Stimulated activated CD8-positive, alpha-beta memory T cell treated with anti-CD3 and anti-CD28 coated beads, Interleukin-12 subunit alpha, Interleukin-12 subunit beta, amount 100 ng/mL, for 1 hour (primary cell): ENCODE data around the gene SRXN1.
"Not testable (repeated sequence)": the region's sequence is repeated elsewhere in the genome, so short reads cannot be mapped to it uniquely, and the experiment has no call there.

ENCODE experiments used
- DNase-seq: peaks from one replicate; pipeline ENCODE4 v3.0.0-alpha.2; 2020; ENCODE audit warnings: low read depth

The SRXN1 gene

DNA sequence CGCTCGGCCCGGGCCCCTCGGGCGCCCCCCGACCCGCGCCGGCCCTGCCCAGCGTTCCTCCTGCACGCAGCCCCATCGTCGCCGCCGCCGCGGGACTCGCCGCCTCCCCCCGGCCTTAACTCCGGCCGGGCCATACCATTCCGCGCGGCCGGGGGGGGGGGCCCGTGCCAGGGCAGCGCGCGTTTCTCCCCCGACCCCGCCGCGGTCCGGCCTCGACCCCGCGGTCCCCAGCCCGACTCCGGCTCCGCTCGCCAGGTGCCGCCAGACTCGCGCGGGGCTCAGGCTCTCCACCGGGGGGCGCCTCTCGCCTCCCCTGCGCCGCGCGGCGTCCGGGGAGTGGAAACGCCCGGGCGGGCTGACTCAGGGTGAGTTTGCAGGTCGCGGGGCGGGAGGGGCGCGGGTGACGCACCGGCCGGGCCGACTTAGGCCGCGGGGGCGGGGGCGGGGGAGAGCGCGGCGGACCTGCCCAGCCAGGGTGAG lies at the start of gene SRXN1:
Gene SRXN1 (minus strand): TSS at position 91 of the 480 bp plus-strand sequence. CDS start 15 bp downstream, at position 76.
- peak; percentile 68 for DNase-seq

DNA sequence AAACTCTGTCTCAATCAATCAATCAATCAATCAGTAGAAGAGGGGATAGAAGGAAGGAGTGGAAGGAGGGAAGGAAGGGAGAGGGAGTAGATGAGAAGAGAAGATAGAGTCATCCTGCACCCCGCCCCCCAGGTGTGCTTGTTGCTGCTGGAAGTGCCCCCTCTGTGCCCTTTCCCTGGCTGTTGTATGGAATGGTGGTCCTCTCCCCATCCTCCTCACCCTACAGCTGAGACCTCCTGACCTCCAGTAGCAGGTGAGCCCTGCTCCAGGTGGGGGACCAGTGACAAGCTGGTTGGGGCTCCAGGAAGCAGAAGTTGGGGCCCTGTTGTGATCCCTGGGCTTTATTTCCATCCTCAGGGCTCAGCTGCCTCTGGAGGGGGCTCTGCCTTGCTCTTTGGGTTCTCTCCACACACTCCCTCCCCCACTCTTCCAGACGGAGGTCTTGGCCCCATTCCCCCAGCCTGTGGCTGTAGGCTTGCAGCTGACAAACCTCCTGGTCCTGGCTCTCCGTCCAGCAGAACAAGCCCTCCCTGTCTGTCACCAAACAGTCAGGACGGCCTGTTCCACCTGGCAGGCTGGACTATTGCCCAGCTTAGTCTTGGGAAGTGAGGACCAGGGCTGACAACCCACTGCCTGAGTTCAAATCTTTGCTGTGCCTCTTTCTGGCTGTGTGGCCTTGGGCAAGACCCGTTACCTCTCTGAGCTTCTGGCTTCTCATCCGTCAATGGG lies 48.6 kb upstream of the SRXN1 start:
- no peak for DNase-seq

DNA sequence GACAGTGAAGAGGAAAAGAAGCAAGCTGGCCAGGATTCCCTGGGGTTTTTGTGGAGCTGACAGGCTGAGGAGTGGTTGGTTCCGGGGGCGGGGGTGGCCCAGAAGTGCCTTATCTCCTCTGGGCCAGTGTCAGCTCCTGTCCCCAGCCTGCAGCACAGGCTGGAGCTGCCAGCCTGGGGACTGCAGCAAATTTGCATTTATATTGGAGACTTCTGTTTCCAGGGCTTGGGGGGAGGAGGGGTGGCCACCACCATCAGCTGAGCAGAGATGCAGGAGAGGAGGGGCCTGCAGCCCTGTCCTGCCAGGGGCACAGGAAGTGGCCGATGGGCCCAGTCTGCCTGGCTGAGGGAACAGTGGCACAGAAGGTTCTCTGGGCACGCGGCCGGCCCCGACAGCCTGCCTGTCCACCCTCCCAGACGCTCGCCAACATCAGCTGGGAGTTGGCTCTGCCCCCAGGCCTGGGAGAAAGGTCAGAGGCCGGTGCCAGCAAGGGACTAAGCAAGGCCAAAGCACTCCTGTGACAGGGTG lies 46.9 kb upstream of the SRXN1 start:
- DNase-seq = no peak

DNA sequence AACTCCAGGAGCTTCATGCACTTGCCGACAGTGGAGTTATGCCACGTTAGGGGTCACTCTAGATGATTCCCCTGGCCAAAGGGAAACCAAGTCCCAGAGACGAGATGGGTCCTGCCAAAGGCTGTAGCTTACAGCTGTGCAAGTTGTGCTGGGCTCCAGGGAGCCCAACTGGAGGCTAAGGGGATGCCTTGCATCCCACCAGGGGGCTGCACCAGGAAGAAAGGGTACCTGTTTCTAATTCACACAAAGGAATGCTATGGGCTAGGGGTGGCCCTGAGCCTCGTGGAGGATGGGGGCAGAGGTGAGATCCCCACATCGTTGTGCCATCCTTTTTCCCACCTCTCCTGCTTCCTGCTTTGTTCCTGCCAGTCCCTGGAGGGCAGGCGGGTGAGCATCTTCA lies 46.3 kb upstream of the SRXN1 start:
- DNase-seq = no peak

DNA sequence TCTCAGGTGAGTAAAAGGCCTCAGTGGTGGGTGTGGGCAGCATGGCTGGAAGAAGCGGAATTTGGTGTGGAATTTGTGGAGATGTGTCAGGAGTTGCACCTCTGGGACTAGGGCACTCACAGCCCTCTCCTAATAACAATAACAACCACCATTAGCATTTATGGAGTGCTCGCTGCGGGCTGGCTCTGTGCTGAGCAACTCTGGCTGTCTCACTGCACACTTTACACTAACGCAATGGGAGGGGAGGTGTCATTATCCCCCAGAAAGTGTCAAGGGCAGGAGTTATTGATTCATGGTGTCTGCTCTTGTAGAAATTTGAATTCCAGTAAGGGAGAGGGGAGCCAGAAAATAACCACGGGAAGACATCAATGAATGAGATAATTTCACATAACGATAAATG lies 45.3 kb upstream of the SRXN1 start:
- no peak for DNase-seq

DNA sequence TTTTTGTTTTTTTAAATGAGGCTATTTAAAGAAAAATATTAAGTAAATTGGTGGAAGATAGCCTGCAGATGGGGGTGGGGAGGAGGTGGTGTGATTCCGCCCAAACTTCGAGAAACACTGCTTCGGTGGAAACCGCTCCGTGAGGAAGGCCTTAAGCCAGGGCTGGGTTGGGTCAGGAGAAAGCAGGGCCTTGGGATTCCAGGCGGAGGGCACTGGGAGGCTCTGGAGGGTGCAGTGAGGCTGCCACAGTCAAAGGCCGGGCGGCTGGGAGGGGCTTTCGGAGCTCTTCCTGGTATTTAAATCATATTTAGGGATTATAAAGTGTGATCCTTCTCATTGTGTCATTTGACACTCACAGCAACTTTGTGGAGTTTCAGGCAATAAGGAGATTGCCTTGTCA lies 44.8 kb upstream of the SRXN1 start:
- DNase-seq = no peak

DNA sequence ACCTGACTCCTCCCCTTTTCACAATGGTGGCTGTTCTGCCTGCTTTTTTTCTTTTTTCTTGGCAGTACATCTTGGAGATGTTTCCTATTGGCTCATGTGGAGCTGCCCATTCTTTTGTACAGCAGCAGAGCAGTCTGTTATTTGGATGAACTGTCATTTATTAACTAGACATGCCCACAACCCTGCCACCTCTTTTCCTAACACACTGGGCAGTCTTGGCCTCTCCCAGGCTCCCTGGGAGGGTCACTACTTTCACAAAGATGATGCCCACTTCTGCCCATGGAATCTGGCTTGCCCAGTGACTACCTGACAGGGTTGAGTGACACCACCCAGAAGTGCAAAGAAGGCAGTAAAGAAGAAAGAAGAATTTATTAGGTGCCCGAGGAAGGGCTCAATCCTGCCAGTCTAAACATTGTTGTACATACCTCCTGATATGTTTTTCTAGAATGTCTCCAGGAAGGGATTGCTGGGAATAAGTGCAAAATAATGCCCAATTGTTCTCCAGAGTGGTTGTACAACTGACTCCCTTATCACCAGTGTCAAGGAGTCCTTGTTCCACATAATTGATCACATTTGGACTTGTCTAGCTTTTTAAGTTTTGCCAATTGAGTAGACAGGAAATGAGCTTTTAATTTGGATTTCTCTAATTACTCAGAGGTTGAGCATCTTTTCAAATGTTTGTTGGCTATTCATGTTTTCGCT lies 42.3 kb upstream of the SRXN1 start:
- no peak for DNase-seq

DNA sequence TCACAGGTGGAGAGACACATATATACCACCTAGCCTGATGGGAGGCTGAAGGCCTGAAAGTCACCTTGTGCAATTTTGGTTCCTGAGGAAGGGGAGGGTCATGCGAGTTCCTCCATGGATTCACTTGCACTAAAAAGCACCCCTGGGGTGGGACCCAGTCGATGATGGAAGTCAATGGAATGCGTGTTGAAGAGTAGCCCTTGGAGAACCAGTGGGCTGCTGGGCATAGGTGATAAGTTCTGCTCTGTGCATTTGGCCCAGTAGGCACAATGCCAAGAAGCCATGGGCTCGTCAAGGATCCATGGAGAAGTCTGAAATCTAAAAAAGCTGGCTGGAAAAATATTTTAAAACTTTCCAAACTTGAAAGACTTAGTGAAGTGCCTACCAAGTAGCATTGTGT lies 41.5 kb upstream of the SRXN1 start:
- no peak for DNase-seq

DNA sequence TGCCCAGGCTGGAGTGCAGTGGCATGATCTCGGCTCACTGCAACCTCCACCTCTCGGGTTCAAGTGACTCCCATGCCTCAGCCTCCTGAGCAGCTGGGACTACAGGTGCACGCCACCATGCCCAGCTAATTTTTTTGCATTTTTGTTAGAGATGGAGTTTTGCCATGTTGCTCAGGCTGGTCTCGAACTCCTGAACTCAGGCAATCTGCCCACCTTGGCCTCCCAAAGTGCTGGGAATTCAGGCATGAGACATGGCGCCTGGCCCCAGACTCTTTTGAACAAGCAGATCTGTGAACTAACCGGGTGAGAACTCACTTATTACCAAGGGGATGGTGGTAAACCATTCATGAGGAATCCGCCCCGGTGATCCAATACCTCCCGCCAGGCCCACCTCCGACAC lies 40.8 kb upstream of the SRXN1 start:
- not testable (repeated sequence) for DNase-seq

DNA sequence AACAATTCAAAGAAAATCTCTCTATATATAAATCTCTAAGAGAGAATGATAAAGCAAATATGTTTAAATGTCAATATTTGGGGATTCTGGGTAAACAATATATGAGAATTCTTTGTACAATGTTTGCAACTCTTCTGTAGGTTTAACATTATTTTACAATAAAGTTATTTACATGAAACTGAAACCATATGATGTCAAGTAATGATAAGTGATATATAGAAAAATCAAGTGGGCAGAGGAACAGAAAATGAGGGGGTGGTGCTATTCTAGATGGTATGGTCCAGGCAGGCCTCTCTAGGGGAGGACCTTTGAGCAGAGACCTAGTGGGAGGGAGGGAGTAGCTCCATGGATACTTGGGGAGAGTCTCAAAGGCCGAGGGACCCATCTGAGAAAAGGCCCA lies 39.0 kb upstream of the SRXN1 start:
- no peak for DNase-seq

DNA sequence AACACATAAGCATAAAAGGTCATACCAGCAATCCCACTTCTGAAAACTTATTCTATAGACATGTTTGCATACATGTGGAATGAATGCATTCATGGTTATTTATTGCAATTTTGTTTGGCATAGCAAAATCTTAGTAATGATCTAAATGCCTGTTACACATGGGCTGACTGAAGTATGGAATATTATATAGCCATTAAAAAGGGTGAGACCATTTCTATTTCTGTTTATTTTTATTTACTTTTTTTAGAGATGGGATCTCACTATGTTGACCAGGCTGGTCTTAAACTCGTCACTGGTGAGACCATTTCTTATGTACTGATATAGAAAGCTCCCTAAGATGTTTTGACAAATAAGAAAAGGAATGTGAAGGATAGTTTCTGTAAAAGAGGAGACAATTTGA lies 36.9 kb upstream of the SRXN1 start:
- DNase-seq = no peak

DNA sequence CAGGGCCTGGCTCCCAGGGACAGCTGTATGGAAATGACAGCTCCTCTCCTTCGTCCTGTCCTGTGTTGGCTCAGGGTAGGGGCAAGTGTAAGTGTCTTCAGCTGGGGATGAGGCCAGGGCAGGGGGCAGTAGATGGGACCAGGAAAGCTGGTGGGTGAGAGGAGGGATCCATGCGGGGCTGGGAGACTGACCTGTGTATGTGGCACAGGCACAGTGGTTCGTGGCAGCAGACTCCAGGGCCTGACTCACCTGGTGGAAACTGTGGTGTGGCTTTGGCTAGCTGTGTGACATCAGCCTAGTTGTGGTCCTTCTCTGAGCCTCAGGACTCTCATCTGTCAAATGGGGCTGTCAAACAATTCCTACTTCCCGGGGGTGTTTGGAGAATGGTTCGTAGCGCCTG lies 36.3 kb upstream of the SRXN1 start:
- DNase-seq = no peak

DNA sequence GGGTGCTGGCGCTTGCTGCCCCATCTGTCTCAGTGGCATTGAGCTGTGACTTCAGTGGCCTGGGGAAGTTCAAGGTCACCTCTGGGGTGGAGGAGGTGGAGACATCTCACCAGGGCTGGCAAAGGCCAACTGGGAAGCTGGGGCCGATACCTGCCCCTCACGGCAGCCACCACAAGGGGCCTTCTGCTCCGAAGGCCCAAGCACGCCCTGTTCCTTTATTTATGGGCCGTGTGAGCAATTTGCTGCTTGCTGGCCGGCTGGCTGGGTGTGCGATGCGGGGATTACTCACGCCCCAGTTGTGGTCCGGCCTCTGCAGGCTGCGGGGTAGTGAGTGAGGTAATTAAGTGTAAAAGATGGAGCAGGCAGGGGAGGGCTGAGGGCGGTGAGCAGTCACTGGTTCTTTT lies 35.8 kb upstream of the SRXN1 start:
- no peak for DNase-seq

DNA sequence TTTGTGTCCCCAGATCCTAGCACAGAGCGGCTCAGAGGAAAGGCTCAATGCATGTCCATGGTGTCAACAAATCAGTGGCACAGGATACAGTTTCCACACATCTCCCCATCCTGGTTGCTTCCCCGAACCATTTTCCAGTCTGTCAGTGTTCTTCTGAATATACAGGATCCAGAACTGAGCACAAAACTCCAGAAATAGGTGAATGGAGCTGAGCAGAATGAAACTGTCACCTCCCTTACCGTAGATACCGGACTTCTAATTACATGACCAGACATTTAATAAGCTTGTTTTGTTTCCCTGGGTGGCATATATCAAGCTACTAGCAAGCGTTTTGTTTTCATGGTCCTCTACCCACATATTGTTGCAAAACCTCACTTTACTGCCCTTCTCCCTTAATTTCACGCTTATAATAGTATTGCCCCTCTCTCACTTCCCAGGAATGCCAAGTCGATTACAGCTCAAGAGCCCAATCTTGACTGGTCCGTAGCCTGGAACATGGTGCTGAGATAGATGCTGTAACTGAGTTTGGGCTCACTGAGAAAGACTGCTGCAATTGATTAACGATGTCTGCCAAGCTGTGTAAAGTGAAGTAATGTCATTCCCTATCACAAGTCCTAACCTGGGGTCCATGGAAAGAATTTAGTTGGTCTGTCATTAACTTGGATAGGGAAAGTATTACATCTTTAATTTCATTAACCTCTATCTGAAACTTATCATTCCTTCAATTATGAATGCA lies 34.6 kb upstream of the SRXN1 start:
- DNase-seq = no peak

DNA sequence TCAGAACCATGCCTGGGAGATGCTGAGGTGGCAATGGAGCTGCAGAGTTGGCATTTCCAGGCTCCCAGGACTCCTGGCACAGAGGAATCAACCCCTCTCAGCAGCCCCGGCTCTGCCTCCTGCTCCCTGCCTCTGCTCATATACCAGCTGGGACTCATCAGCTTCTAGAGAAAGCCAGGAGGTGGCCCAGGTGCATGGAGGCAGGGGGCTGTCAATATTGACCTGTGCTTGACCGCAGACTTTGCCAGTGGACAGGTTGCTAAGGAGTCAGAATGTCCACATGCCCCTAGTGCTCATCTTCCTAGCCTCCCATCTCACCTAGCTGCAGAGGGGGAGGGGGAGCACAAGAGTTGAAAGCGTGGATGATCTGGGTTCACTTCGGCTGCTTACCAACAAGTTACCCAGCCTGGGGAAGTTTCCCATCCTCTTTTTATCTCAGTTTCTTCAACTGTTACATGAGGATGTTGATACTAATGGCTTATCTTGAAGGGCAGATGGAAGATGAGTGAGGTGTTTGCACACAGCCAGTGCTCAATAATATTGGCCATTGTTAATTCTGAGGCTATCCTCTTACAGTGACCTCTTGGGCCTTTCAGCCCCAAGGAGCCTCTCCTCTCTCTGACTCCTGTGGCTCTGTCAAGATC lies 31.8 kb upstream of the SRXN1 start:
- DNase-seq = no peak

DNA sequence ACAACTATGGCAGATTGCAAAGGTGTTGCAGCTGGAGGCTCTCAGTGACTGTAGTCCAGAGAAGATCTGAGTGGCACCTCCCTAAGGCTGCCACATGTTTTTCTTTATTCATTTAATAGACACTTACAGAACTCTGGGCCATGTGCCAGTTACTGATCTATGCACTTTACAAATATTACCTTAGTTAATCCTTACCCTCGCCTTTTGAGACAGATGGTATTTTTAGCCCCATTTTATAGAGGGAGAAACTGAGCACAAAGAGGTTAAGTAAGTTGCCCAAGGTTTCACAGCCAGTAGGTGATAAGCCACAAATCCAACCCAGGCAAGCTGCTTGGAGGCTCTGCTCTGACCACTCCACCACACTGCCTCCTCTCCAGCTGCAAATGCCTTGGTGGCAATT lies 29.1 kb upstream of the SRXN1 start:
- DNase-seq = no peak

DNA sequence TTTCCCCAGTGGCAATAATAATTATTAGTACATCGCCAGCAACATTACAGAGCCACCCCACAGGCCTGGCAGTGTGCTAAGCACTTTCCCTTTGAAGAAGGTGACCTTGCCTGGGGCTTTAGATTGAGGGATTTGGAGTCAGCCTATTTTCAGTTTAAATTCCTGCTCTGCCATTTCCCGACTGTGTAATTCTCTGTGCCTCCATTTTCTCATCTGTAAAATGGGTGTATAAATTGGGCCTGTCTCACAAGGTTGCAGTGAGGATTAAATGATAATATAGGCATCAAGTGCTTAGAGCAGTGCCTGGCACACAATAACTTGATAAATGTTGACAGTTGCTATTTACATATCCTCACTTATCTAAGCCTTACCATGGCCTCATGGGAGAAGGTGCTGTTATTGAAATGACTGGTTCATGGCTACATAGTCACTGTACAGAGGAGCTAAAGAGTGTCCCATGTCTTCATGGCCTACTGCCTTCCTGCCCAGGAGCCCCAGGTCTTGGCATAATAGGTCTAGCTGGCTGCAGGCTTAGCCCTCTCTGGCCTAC lies 27.7 kb upstream of the SRXN1 start:
- no peak for DNase-seq

DNA sequence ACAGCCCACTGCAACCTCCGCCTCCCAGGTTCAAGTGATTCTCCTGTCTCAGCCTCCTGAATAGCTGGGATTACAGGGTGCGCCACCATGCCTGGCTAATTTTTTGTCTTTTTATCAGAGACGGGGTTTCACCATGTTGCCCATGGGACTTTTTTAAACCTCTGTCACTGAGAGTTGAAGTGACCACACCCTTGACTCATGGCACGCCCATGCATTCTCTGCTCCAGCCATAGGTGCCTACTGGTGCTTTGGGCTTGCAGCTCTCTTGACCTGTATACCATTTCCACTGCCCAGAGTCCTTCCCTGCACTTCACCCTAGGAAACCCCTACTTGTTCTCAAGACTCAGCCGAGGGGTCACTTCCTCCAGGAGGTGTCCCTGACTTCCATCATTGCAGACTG lies 25.0 kb upstream of the SRXN1 start:
- no peak for DNase-seq

DNA sequence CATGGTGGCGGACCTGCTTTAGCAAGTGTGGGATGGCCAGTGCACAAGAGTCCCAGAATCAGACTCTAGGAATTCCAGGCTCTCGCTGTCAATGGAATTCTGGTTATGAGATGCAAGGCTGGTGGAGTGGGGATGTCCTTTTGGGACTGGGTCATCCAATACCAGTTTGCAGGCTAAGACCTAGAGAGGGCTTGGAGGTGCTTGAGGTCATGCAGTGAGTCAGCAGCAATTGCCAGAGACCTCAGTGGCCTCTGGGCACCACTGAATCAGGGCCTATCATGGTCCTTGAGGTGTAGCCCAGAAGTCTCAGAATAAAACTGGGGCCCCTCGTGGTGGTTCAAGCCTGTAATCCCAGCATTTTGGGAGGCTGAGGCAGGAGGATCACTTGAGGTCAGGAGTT lies 24.0 kb upstream of the SRXN1 start:
- DNase-seq = no peak

DNA sequence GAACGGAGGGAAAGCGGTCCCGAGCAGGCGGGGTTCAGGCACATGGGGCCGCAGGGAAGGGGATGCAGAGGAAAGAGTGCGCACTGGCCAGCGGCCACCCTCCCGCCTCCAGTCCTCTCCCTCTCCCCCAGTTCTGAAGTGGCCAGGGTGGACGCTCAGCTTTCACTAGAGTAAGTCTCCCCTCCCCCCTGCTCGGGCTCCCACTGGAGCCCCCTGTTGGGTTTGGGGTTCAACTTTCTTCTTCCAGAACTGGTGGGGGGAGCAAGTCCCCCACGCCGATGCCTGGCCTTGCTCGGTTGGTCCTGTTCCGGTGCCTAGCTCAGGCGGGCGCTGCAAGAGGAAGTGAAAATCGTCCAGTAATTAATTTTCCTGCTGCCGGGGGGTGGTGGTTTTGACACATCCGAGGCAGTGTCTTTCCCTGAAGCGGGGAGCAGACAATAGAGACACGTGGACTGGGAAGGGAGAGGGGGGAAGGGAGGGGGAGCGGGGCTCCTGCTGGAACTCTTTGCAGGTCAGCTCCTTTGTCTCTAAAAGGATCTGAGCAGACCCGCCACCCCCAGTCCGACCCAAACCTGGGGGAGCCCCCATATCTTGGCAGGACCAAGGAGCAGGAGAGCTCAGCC lies 23.4 kb upstream of the SRXN1 start:
- DNase-seq = no peak
